Neuron (in vitro differentiated cells): ENCODE measurements around the gene KLHL41.
"Not testable (repeated sequence)": the region's sequence is repeated elsewhere in the genome, so short reads cannot be mapped to it uniquely, and the experiment has no call there.

Experiments
- H2AFZ ChIP-seq: one replicate; pipeline ENCODE4 v1.6.1; 2013; ENCODE audit warnings: low read depth, mild to moderate bottlenecking, inconsistent platforms, low read length, moderate library complexity
- H3K27me3 ChIP-seq: one replicate; pipeline ENCODE4 v1.6.1; 2013; ENCODE audit warnings: low read length; ENCODE audit not compliant: insufficient read depth
- H3K36me3 ChIP-seq: one replicate; pipeline ENCODE4 v1.6.1; 2013; ENCODE audit warnings: low read length; ENCODE audit not compliant: insufficient read depth
- H3K4me1 ChIP-seq: one replicate; pipeline ENCODE4 v1.6.1; 2013; ENCODE audit warnings: low read length; ENCODE audit not compliant: insufficient read depth
- H3K4me3 ChIP-seq: 2 replicates; pipeline ENCODE4 v1.5.1; 2013; ENCODE audit warnings: mild to moderate bottlenecking, low read length, moderate library complexity
- H3K9me3 ChIP-seq: one replicate; pipeline ENCODE4 v1.6.1; 2013; ENCODE audit warnings: low read length

The KLHL41 gene

GRCh38 chr2:169513926-169514325, 4.4 kb downstream of the KLHL41 start:
- no peak overlapping the region for H2AFZ ChIP-seq

GRCh38 chr2:169514758-169515157, 5.3 kb downstream of the KLHL41 start:
- not testable (repeated sequence) for H3K27me3 ChIP-seq, H2AFZ ChIP-seq, H3K36me3 ChIP-seq, H3K9me3 ChIP-seq, H3K4me3 ChIP-seq, H3K4me1 ChIP-seq

More at GRCh38 chr2:169513926-169514325, 4.4 kb downstream of the KLHL41 start:
- Histone ChIP-seq H3K27me3 (no peaks in the 10 kb centered on the region), H3K36me3 (no peaks in the 10 kb centered on the region), H3K4me1 (peaks cover 5% of the 10 kb centered on the region), H3K4me3 (no peak overlapping the region), H3K9me3 (no peaks in the 10 kb centered on the region)

GRCh38 chr2:169516488-169516995, 7.0 kb downstream of the KLHL41 start:
- not testable (repeated sequence) for H2AFZ ChIP-seq, H3K4me1 ChIP-seq, H3K36me3 ChIP-seq, H3K27me3 ChIP-seq, H3K9me3 ChIP-seq, H3K4me3 ChIP-seq

DNA sequence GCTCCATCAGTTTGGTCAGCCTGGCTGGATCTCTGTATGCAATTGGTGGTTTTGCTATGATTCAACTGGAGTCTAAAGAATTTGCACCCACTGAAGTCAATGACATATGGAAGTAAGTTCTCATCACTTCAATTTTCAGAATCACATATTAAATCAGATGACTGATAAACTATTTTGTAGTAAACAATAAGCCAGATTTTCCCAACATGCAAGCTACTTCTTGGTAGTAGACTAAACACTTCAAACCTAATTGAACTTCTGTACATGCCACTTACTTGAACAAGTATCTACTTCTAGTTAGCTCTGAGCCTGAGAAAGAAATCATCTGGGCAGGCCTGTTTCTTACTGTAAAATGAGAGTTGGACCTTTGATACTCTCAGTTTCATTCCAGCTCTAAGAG, 11.4 kb downstream of the KLHL41 start:
- Histone ChIP-seq H3K36me3 (no peaks in the 10 kb centered on the region), H3K27me3 (no peaks in the 10 kb centered on the region), H2AFZ (no peak overlapping the region), H3K4me3 (no peak overlapping the region), H3K4me1 (no peaks in the 10 kb centered on the region), H3K9me3 (no peaks in the 10 kb centered on the region)

- Histone ChIP-seq H3K9me3 (no peaks in the 10 kb centered on the region), H3K36me3 (no peaks in the 10 kb centered on the region), H3K27me3 (no peaks in the 10 kb centered on the region), H3K4me3 (no peak overlapping the region), H2AFZ (no peak overlapping the region), H3K4me1 (no peaks in the 10 kb centered on the region)
Measured at GRCh38 chr2:169523681-169524080, 14.2 kb downstream of the KLHL41 start.

DNA sequence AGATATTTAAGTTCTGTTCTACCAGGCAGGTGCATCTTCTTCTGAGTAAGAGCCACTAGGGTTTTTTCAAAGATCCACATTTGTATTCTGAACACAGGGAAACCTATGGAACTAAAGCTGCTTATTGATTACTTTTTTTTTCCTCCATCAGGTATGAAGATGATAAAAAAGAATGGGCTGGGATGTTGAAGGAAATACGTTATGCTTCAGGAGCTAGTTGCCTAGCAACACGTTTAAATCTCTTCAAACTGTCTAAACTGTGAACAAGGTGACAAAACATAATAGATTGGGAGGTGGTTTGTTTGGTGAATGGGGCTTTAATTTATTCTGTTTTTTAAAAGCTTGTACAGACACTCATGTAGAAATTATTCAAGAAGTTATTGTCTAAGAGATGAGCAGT, 15.9 kb downstream of the KLHL41 start:
- no peaks in the 10 kb centered on the region for H3K9me3 ChIP-seq
- no peak overlapping the region for H3K4me3 ChIP-seq
- no peak overlapping the region for H2AFZ ChIP-seq
- H3K27me3 ChIP-seq, result no peaks in the 10 kb centered on the region
- peaks cover 9% of the 10 kb centered on the region for H3K36me3 ChIP-seq
- H3K4me1 ChIP-seq, result no peaks in the 10 kb centered on the region

- no peak overlapping the region for H3K4me3 ChIP-seq
- no peaks in the 10 kb centered on the region for H3K4me1 ChIP-seq
- H2AFZ ChIP-seq, result no peak overlapping the region
- H3K27me3 ChIP-seq, result no peaks in the 10 kb centered on the region
- no peaks in the 10 kb centered on the region for H3K9me3 ChIP-seq
- peaks cover 11% of the 10 kb centered on the region for H3K36me3 ChIP-seq
Measured at GRCh38 chr2:169526451-169526850, 16.9 kb downstream of the KLHL41 start.

DNA sequence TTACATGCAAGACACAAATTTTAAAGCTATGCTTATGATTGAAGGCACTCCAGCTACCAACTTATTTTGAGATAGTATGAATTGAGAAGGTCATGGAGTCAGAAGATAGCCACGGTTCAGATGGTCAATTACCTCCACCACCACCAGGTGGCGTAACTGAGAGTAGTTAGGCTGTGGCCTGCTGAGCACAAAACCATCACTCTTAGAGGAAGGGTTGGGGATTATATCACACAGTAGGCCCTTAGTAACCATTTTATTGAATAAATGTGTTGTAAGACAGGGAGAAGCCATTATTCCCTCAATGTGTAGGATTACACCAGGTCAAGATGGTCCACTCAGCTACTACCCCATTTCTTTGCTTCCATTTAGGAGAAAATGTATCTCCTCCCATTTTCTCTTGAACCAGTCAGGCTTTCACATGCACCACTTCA, 18.8 kb downstream of the KLHL41 start:
- Histone ChIP-seq H3K9me3 (no peaks in the 10 kb centered on the region), H2AFZ (no peak overlapping the region), H3K4me3 (no peak overlapping the region), H3K36me3 (peaks cover 11% of the 10 kb centered on the region), H3K4me1 (no peaks in the 10 kb centered on the region), H3K27me3 (no peaks in the 10 kb centered on the region)

DNA sequence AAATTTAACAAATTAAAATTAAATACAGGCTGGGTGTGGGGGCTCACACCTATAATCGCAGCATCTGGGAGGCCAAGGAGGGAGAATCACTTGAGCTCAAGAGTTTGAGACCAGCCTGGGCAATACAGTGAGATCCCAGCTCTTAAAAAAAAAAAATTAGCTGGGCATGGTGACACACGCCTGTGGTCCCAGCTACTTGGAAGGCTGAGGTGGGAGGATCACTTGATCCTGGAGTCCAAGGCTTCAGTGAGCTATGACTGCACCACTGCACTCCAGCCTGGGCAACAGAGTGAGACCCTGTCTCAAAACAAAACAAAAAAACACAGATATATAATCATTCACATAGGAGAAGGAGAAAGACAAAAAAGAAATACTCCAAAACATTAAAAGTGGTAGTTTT, 30.0 kb downstream of the KLHL41 start:
- H3K27me3 ChIP-seq, H3K4me1 ChIP-seq, H3K36me3 ChIP-seq, H3K9me3 ChIP-seq, H3K4me3 ChIP-seq, H2AFZ ChIP-seq: not testable (repeated sequence)

DNA sequence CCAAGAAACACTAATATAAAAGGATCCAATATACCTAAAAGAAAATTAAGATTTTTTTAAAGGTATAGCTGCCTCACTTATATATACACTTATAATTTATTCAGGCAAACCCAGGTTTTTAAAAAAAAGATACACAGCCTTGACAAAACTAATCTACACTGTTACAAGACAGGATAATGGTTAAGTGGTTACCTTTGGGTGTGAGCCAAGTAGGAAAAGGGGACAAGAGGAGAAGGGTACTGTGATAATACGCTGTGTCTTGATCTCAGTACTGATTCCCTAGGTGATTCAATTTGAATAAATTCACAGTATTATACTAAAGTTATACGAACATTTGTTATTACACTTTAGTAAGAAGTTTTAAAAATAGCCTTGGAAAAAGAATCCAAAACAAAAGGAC, 30.6 kb downstream of the KLHL41 start:
- H3K4me1 ChIP-seq, result no peaks in the 10 kb centered on the region
- no peak overlapping the region for H3K4me3 ChIP-seq
- H2AFZ ChIP-seq, result no peak overlapping the region
- H3K9me3 ChIP-seq, result no peaks in the 10 kb centered on the region
- no peaks in the 10 kb centered on the region for H3K27me3 ChIP-seq
- peaks cover 7% of the 10 kb centered on the region for H3K36me3 ChIP-seq

DNA sequence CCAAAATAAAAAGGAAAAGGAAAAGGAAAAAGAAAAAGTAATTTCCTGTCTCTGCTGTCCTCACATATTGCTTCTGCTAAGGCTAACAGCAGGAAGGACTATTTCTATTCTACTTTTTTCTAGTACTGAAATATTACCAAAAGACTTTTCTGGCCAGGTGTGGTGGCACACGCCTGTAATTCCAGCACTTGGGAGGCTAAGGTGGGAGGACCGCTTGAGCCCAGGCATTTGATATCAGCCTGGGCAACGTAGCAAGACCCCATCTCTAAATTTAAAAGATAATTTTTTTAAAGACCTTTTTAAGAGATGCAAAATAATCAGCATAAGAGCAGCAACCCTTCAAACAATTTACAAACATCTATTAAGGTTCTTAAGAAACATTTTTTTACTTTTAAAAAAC, 32.9 kb downstream of the KLHL41 start:
- no peaks in the 10 kb centered on the region for H3K4me1 ChIP-seq
- H3K27me3 ChIP-seq, result no peaks in the 10 kb centered on the region
- H3K36me3 ChIP-seq, result peaks cover 3% of the 10 kb centered on the region
- no peaks in the 10 kb centered on the region for H3K9me3 ChIP-seq
- no peak overlapping the region for H2AFZ ChIP-seq
- no peak overlapping the region for H3K4me3 ChIP-seq

- Histone ChIP-seq H3K4me1 (peaks cover 4% of the 10 kb centered on the region), H3K27me3 (no peaks in the 10 kb centered on the region), H2AFZ (no peak overlapping the region), H3K36me3 (peaks cover 5% of the 10 kb centered on the region), H3K4me3 (no peak overlapping the region), H3K9me3 (no peaks in the 10 kb centered on the region)
Measured at GRCh38 chr2:169546756-169547155, 37.3 kb downstream of the KLHL41 start.

GRCh38 chr2:169561364-169561763, 51.9 kb downstream of the KLHL41 start:
- no peaks in the 10 kb centered on the region for H3K9me3 ChIP-seq
- peaks cover 3% of the 10 kb centered on the region for H3K36me3 ChIP-seq
- no peaks in the 10 kb centered on the region for H3K4me1 ChIP-seq
- no peak overlapping the region for H2AFZ ChIP-seq
- H3K4me3 ChIP-seq, result no peak overlapping the region
- H3K27me3 ChIP-seq, result no peaks in the 10 kb centered on the region

GRCh38 chr2:169562084-169562483, 52.6 kb downstream of the KLHL41 start:
- not testable (repeated sequence) for H3K4me3 ChIP-seq, H2AFZ ChIP-seq, H3K36me3 ChIP-seq, H3K4me1 ChIP-seq, H3K9me3 ChIP-seq, H3K27me3 ChIP-seq
